HepG2 (cell line): ENCODE data around the gene NDRG3. TPM values are rescaled to one million over a fixed set of nuclear protein-coding genes. Genes with fewer than 3 reads are reported as not detected.

ENCODE experiments used
- ATF7-NPFF ChIP-seq: sonication (generic); formaldehyde crosslinking; IDR thresholded peaks from 2 replicates; pipeline ENCODE4 v1.8.1; 2023; ENCODE audit warnings: mild to moderate bottlenecking, low read depth, missing genetic modification reagents, moderate library complexity
- ATRX ChIP-seq: sonication (generic); formaldehyde crosslinking; IDR thresholded peaks from 2 replicates; pipeline ENCODE4 v1.4.0; 2020; ENCODE audit warnings: missing genetic modification reagents, borderline replicate concordance
- EED ChIP-seq: sonication (generic); formaldehyde crosslinking; IDR thresholded peaks from 2 replicates; pipeline ENCODE4 v1.5.0; 2020; ENCODE audit warnings: mild to moderate bottlenecking, missing genetic modification reagents
- FOSL2 ChIP-seq: sonication (generic); formaldehyde crosslinking; IDR thresholded peaks from 2 replicates; pipeline ENCODE4 v1.4.0; 2020; ENCODE audit warnings: missing genetic modification reagents
- FOXP1 ChIP-seq, 2 experiments: fragments of 450-650 bp in 1 of 2; IDR thresholded peaks; 2 replicates each; pipeline ENCODE4 v1.6.1; 2017 to 2018; ENCODE audit warnings: antibody characterized with exemption in 1 of 2
- GLI4 ChIP-seq: sonication (generic); formaldehyde crosslinking; IDR thresholded peaks from 2 replicates; pipeline ENCODE4 v1.5.1; 2020; ENCODE audit warnings: missing genetic modification reagents, mild to moderate bottlenecking, moderate library complexity, borderline replicate concordance
- GPN1 ChIP-seq: sonication (generic); formaldehyde crosslinking; IDR thresholded peaks from 2 replicates; pipeline ENCODE4 v1.5.1; 2020; ENCODE audit warnings: missing genetic modification reagents, borderline replicate concordance
- HHEX ChIP-seq: IDR thresholded peaks from 2 replicates; pipeline ENCODE4 v1.6.1; 2016; ENCODE audit warnings: control low read depth
- HOXA9 ChIP-seq: sonication (generic); formaldehyde crosslinking; IDR thresholded peaks from 2 replicates; pipeline ENCODE4 v1.8.1; 2022; ENCODE audit warnings: missing genetic modification reagents, mild to moderate bottlenecking, moderate library complexity, borderline replicate concordance
- KAT8 ChIP-seq: IDR thresholded peaks from 2 replicates; pipeline ENCODE4 v1.6.1; 2016; ENCODE audit warnings: missing genetic modification reagents, missing compliant biosample characterization
- MAFK ChIP-seq, 2 experiments: IDR thresholded peaks in 1 of 2; conservative IDR thresholded peaks in 1 of 2; 2 replicates each; pipeline ENCODE4 v1.6.1; 2011; ENCODE audit warnings: improper control_type of control experiment in 2 of 2, low read length in 2 of 2
- NFYC ChIP-seq: IDR thresholded peaks from 2 replicates; pipeline ENCODE4 v1.6.1; 2016; ENCODE audit warnings: missing genetic modification reagents, missing compliant biosample characterization
- NR2C2 ChIP-seq: sonication (generic); formaldehyde crosslinking; IDR thresholded peaks from 2 replicates; pipeline ENCODE4 v1.4.0; 2020; ENCODE audit warnings: missing genetic modification reagents, mild to moderate bottlenecking, moderate library complexity, borderline replicate concordance
- SALL1 ChIP-seq: sonication (generic); formaldehyde crosslinking; IDR thresholded peaks from 2 replicates; pipeline ENCODE4 v1.8.0; 2022; ENCODE audit warnings: mild to moderate bottlenecking, missing genetic modification reagents
- SIN3A ChIP-seq: IDR thresholded peaks from 2 replicates; pipeline ENCODE4 v1.6.1; 2011; ENCODE audit warnings: low read depth, mild to moderate bottlenecking, control low read depth, low read length, borderline replicate concordance
- SP1 ChIP-seq, 2 experiments: fragments of 450-650 bp in 1 of 2; sonication (generic) in 1 of 2; formaldehyde crosslinking in 1 of 2; IDR thresholded peaks; 2 replicates each; pipeline versions ENCODE4 v1.4.0 to v1.6.1; 2016 to 2020; ENCODE audit warnings: missing genetic modification reagents in 1 of 2
- TAF1 ChIP-seq: sonication (generic); formaldehyde crosslinking; IDR thresholded peaks from 2 replicates; pipeline ENCODE4 v1.4.0; 2020; ENCODE audit warnings: missing genetic modification reagents
- ZNF205 ChIP-seq: IDR thresholded peaks from 2 replicates; pipeline ENCODE4 v1.6.1; 2018; ENCODE audit warnings: missing biosample characterization, missing genetic modification reagents
- ZNF33B ChIP-seq: sonication (generic); formaldehyde crosslinking; IDR thresholded peaks from 2 replicates; pipeline ENCODE4 v1.5.1; 2020; ENCODE audit warnings: mild to moderate bottlenecking, missing genetic modification reagents
- ZNF354B ChIP-seq: sonication (generic); formaldehyde crosslinking; IDR thresholded peaks from 2 replicates; pipeline ENCODE4 v1.8.0; 2022; ENCODE audit warnings: mild to moderate bottlenecking, missing genetic modification reagents
- ZNF407 ChIP-seq: sonication (generic); formaldehyde crosslinking; IDR thresholded peaks from one replicate; pipeline ENCODE4 v1.5.1; 2020; ENCODE audit warnings: mild to moderate bottlenecking, missing genetic modification reagents; ENCODE audit errors: not compliant biosample characterization
- ZNF530 ChIP-seq: sonication (generic); formaldehyde crosslinking; IDR thresholded peaks from 2 replicates; pipeline ENCODE4 v1.5.0; 2020; ENCODE audit warnings: low read depth, mild to moderate bottlenecking, missing genetic modification reagents
- ZNF616 ChIP-seq: sonication (generic); formaldehyde crosslinking; IDR thresholded peaks from 2 replicates; pipeline ENCODE4 v1.5.0; 2020; ENCODE audit warnings: low read depth, mild to moderate bottlenecking, missing genetic modification reagents
- polyA plus RNA-seq, 8 experiments: library from polyadenylated mRNA; depleted of rRNA in 3 of 8; stranded (reverse) in 7 of 8; unstranded in 1 of 8; fragments of >200 nt; fragmentation: Illumina TruSeq in 4 of 8; extraction: Trizol in 4 of 8; gene quantifications; 2 replicates each; pipeline versions ENCODE4 v1.2.1 to v1.2.3, GENCODE V29; 2011 to 2016; ENCODE audit warnings: low read depth in 4 of 8, missing spikeins in 1 of 8, mixed read lengths in 1 of 8; ENCODE audit not compliant: insufficient read depth in 1 of 8
- total RNA-seq, 5 experiments: library from RNA; depleted of rRNA; stranded (reverse); fragments of >200 nt; fragmentation: Illumina TruSeq; extraction: Trizol; gene quantifications; 2 replicates each; pipeline ENCODE4 v1.2.3, GENCODE V29; 2016; ENCODE audit warnings: low read depth in 1 of 5

NDRG3 gene
- total and polyA plus RNA-seq, 2 of the 13 experiments (the other 11 are each of a cell fraction or from before 2014, with no cell fraction given): 36.0 to 40.5 TPM

- TF ChIP-seq HHEX (no peak), ATRX (no peak), TAF1 (CRISPR knock-in tag) (peak; percentile 45; the same call in 1 of the 2 replicates), SP1 (IDR thresholded peaks at IDR 0.05) (no peak), SP1 (CRISPR knock-in tag; IDR thresholded peaks at IDR 0.05) (no peak), ATF7-NPFF (CRISPR knock-in tag) (0 out of 2 replicates have a peak, but pooled peaks have one; percentile 18), ZNF616 (no peak), ZNF530 (no peak), GLI4 (CRISPR knock-in tag) (no peak), ZNF33B (no peak), MAFK (conservative IDR thresholded peaks at IDR 0.05 in 1 of 2, IDR thresholded peaks at IDR 0.05 in 1 of 2; ENCODE audit: low read length in 2 of 2) (no peak), NR2C2 (CRISPR knock-in tag) (no peak), GPN1 (no peak), SALL1 (no peak), ZNF205 (CRISPR knock-in tag) (no peak), EED (CRISPR knock-in tag) (no peak), SIN3A (no peak), FOSL2 (CRISPR knock-in tag) (no peak), KAT8 (CRISPR knock-in tag) (0 out of 2 replicates have a peak, but pooled peaks have one; percentile 23), NFYC (no peak), HOXA9 (CRISPR knock-in tag) (no peak), ZNF354B (CRISPR knock-in tag) (no peak), FOXP1 (IDR thresholded peaks at IDR 0.05) (no peak), FOXP1 (CRISPR knock-in tag; IDR thresholded peaks at IDR 0.05) (no peak), ZNF407 (CRISPR knock-in tag) (peak; percentile 16)
These were observed 68.5 kb downstream of the NDRG3 start (continued) for GRCh38 chr20:36677422-36677771.
